C4-2B (cell line): ENCODE results near the gene CRADD.

ENCODE experiments used
- CTCF ChIP-seq: fragments of 450-650 bp; conservative IDR thresholded peaks from 2 replicates; pipeline ENCODE4 v1.5.1; 2017; ENCODE audit warnings: mild to moderate bottlenecking
- ZFX ChIP-seq: fragments of 450-650 bp; IDR thresholded peaks from 2 replicates; pipeline ENCODE4 v1.6.1; 2017

- TF ChIP-seq CTCF = no peak
- TF ChIP-seq ZFX = no peak
Observed at GRCh38 chr12:93748672-93749383, 71.7 kb downstream of the CRADD start.
